RWPE2 (cell line): ENCODE measurements around the gene FRG2.
"Not testable (repeated sequence)": the region's sequence is repeated elsewhere in the genome, so short reads cannot be mapped to it uniquely, and the experiment has no call there.

Experiments
- ATAC-seq: fragments of 200-7000 bp; cut with Tn5 transposase; 3 replicates; pipeline ENCODE4 v1.9.1; 2021; ENCODE audit warnings: low read depth
- DNase-seq: peaks from one replicate; pipeline ENCODE4 v3.0.0-alpha.2; 2020; ENCODE audit warnings: low spot score
- H3K27ac ChIP-seq: fragments of 450-650 bp; 2 replicates; pipeline ENCODE4 v1.5.1; 2017; ENCODE audit warnings: mild to moderate bottlenecking; ENCODE audit not compliant: poor library complexity, severe bottlenecking
- H3K27me3 ChIP-seq: fragments of 250-450 bp; sonication (Bioruptor Pico); 2 replicates; pipeline ENCODE4 v1.5.1; 2021; ENCODE audit warnings: mild to moderate bottlenecking, moderate library complexity; ENCODE audit not compliant: insufficient read depth, poor library complexity, severe bottlenecking
- H3K36me3 ChIP-seq: fragments of 250-450 bp; sonication (Bioruptor Pico); 2 replicates; pipeline ENCODE4 v1.5.1; 2020; ENCODE audit warnings: low read depth, mild to moderate bottlenecking, moderate library complexity
- H3K4me1 ChIP-seq: fragments of 250-450 bp; sonication (Bioruptor Pico); 2 replicates; pipeline ENCODE4 v1.5.1; 2021; ENCODE audit warnings: mild to moderate bottlenecking, moderate library complexity; ENCODE audit not compliant: insufficient read depth, poor library complexity, severe bottlenecking
- H3K4me3 ChIP-seq: fragments of 250-450 bp; sonication (Bioruptor Pico); 2 replicates; pipeline ENCODE4 v1.5.1; 2021; ENCODE audit warnings: mild to moderate bottlenecking, moderate library complexity; ENCODE audit not compliant: severe bottlenecking
- H3K9me3 ChIP-seq: fragments of 250-450 bp; sonication (Bioruptor Pico); 2 replicates; pipeline ENCODE4 v1.5.1; 2021; ENCODE audit warnings: mild to moderate bottlenecking, moderate library complexity; ENCODE audit not compliant: severe bottlenecking
- CTCF ChIP-seq: fragments of 450-650 bp; IDR thresholded peaks from one replicate; pipeline ENCODE4 v1.5.1; 2017; ENCODE audit warnings: mild to moderate bottlenecking, moderate library complexity; ENCODE audit not compliant: poor library complexity, severe bottlenecking

The FRG2 gene

GRCh38 chr4:189988877-189989431 lies 38.1 kb downstream of the FRG2 start:
- no peak for DNase-seq
- Histone ChIP-seq H3K27ac (no peak overlapping the region), H3K4me1 (no peaks in the 10 kb centered on the region), H3K36me3 (no peaks in the 10 kb centered on the region), H3K4me3 (no peak overlapping the region), H3K9me3 (no peaks in the 10 kb centered on the region), H3K27me3 (no peaks in the 10 kb centered on the region)
- TF ChIP-seq CTCF: no peak
- no peak for ATAC-seq

GRCh38 chr4:189985651-189986243 lies 41.3 kb downstream of the FRG2 start:
- H3K4me3 ChIP-seq, H3K27me3 ChIP-seq, ATAC-seq, H3K27ac ChIP-seq, H3K4me1 ChIP-seq, H3K9me3 ChIP-seq, H3K36me3 ChIP-seq, DNase-seq: not testable (repeated sequence)

GRCh38 chr4:189984661-189985060 lies 42.4 kb downstream of the FRG2 start:
- not testable (repeated sequence) for H3K27ac ChIP-seq, ATAC-seq, DNase-seq, H3K4me1 ChIP-seq, H3K9me3 ChIP-seq, H3K27me3 ChIP-seq, H3K4me3 ChIP-seq, H3K36me3 ChIP-seq

- H3K9me3 ChIP-seq, DNase-seq, ATAC-seq, H3K27me3 ChIP-seq, H3K4me1 ChIP-seq, H3K4me3 ChIP-seq, H3K36me3 ChIP-seq, H3K27ac ChIP-seq: not testable (repeated sequence)
Observed at GRCh38 chr4:189983916-189984526, 43.0 kb downstream of the FRG2 start.

GRCh38 chr4:189981970-189982369 lies 45.1 kb downstream of the FRG2 start:
- no peak for TF ChIP-seq CTCF
- ATAC-seq (no peak), DNase-seq (no peak)
- H3K36me3 ChIP-seq: no peaks in the 10 kb centered on the region
- no peak overlapping the region for H3K4me3 ChIP-seq
- no peak overlapping the region for H3K27ac ChIP-seq
- no peaks in the 10 kb centered on the region for H3K4me1 ChIP-seq
- H3K27me3 ChIP-seq: peaks cover 3% of the 10 kb centered on the region
- H3K9me3 ChIP-seq: no peaks in the 10 kb centered on the region

GRCh38 chr4:189980292-189980691 lies 46.8 kb downstream of the FRG2 start:
- not testable (repeated sequence) for ATAC-seq, H3K4me3 ChIP-seq, H3K9me3 ChIP-seq, H3K27ac ChIP-seq, H3K27me3 ChIP-seq, DNase-seq, H3K36me3 ChIP-seq, H3K4me1 ChIP-seq
